Thymus (tissue), 11 donors: ENCODE results near the gene SLC25A38. TPM values are rescaled to one million over a fixed set of nuclear protein-coding genes. Genes with fewer than 3 reads are reported as not detected.
"Not testable (repeated sequence)": the region's sequence is repeated elsewhere in the genome, so short reads cannot be mapped to it uniquely, and the experiment has no call there.

Source experiments
- DNase-seq, 9 donors: peaks; one replicate each; pipeline ENCODE4 v3.0.0-alpha.2; 2013; ENCODE audit warnings: low spot score in 9 of 9, low read depth in 6 of 9, missing footprints in 1 of 9
- H3K27ac ChIP-seq, 2 donors: one replicate each; pipeline ENCODE4 v1.5.1; 2013; ENCODE audit warnings: control low read depth in 1 of 2, low read depth in 1 of 2, low read length in 1 of 2, mild to moderate bottlenecking in 1 of 2, moderate library complexity in 1 of 2
- H3K27me3 ChIP-seq, 2 donors: one replicate each; pipeline ENCODE4 v1.5.1; 2013; ENCODE audit warnings: low read length in 1 of 2; ENCODE audit not compliant: control insufficient read depth in 2 of 2, insufficient read depth in 1 of 2
- H3K36me3 ChIP-seq, 2 donors: one replicate each; pipeline ENCODE4 v1.5.1; 2013; ENCODE audit warnings: low read length in 1 of 2, mild to moderate bottlenecking in 1 of 2, moderate library complexity in 1 of 2; ENCODE audit not compliant: control insufficient read depth in 2 of 2, insufficient read depth in 2 of 2
- H3K4me1 ChIP-seq, 2 donors: one replicate each; pipeline ENCODE4 v1.5.1; 2013; ENCODE audit warnings: low read length in 2 of 2; ENCODE audit not compliant: control insufficient read depth in 2 of 2, insufficient read depth in 2 of 2
- H3K4me3 ChIP-seq, 2 donors: one replicate each; pipeline ENCODE4 v1.5.1; 2013; ENCODE audit warnings: low read length in 2 of 2, control low read depth in 1 of 2, mild to moderate bottlenecking in 1 of 2
- H3K9me3 ChIP-seq, 2 donors: one replicate each; pipeline ENCODE4 v1.5.1; 2013; ENCODE audit warnings: low read length in 1 of 2, mild to moderate bottlenecking in 1 of 2; ENCODE audit not compliant: control insufficient read depth in 2 of 2, insufficient read depth in 1 of 2
- WGBS: extraction: QIAGEN DNeasy Blood & Tissue Kit; methylation state at CpG from one replicate; pipeline ENCODE4 v1.1.7; 2013; 5-methylcytosine and 5-hydroxymethylcytosine counted together
- polyA plus RNA-seq: library from polyadenylated mRNA; stranded (reverse); fragments of 200-250 nt; gene quantifications from one replicate; pipeline ENCODE4 v1.2.3, GENCODE V29; 2013
- total RNA-seq: library from RNA; stranded (reverse); fragments of 120-200 nt; gene quantifications from one replicate; pipeline ENCODE4 v1.2.4, GENCODE V29; 2013
- donor health status: healthy.

SLC25A38 gene
- total and polyA plus RNA-seq, 2 donors: 26.3 to 39.6 TPM

GRCh38 chr3:39344746-39345344 is 38.3 kb upstream of the SLC25A38 start:
- no peaks in the 10 kb centered on the region for H3K9me3 ChIP-seq
- no peaks in the 10 kb centered on the region for H3K36me3 ChIP-seq
- no peak for DNase-seq
- peaks cover 13 to 31% of the 10 kb centered on the region in 2 donors for H3K4me1 ChIP-seq
- no peak overlapping the region for H3K27ac ChIP-seq
- H3K27me3 ChIP-seq: no peaks in the 10 kb centered on the region
- H3K4me3 ChIP-seq: no peak overlapping the region

- Histone ChIP-seq H3K27me3 (no peaks in the 10 kb centered on the region), H3K27ac (peak overlapping the region; percentile 38 to 54), H3K36me3 (no peaks in the 10 kb centered on the region), H3K4me3 (no peak overlapping the region), H3K9me3 (no peaks in the 10 kb centered on the region), H3K4me1 (peaks cover 26 to 52% of the 10 kb centered on the region in 2 donors)
- WGBS: 25% methylated on average over 2 of the region's 2 CpGs
- DNase-seq: peak in 1 of 9 donors; percentile 61
Measured at GRCh38 chr3:39346785-39347585, 36.2 kb upstream of the SLC25A38 start.

- Histone ChIP-seq H3K4me3 (no peak overlapping the region), H3K9me3 (no peaks in the 10 kb centered on the region), H3K4me1 (peaks cover 26 to 57% of the 10 kb centered on the region in 2 donors), H3K27me3 (no peaks in the 10 kb centered on the region), H3K36me3 (no peaks in the 10 kb centered on the region), H3K27ac (peak overlapping the region in 1 of 2 donors; percentile 54)
- DNase-seq: no peak
- 44% methylated on average over 3 of the region's 3 CpGs for WGBS
Measured at GRCh38 chr3:39347586-39347876, 35.6 kb upstream of the SLC25A38 start.

GRCh38 chr3:39349080-39349479 is 34.1 kb upstream of the SLC25A38 start:
- no peak overlapping the region for H3K4me3 ChIP-seq
- WGBS: 91% methylated on average over 3 of the region's 3 CpGs
- no peaks in the 10 kb centered on the region for H3K27me3 ChIP-seq
- H3K27ac ChIP-seq: peak overlapping the region in 1 of 2 donors; percentile 31
- H3K4me1 ChIP-seq: peaks cover 26 to 58% of the 10 kb centered on the region in 2 donors
- no peak for DNase-seq
- H3K36me3 ChIP-seq: no peaks in the 10 kb centered on the region
- H3K9me3 ChIP-seq: no peaks in the 10 kb centered on the region

GRCh38 chr3:39350714-39351113 is 32.5 kb upstream of the SLC25A38 start:
- 9% methylated on average over 5 of the region's 5 CpGs for WGBS
- H3K27me3 ChIP-seq: no peaks in the 10 kb centered on the region

GRCh38 chr3:39351134-39351533 is 32.0 kb upstream of the SLC25A38 start:
- whole genome bisulfite sequencing: 44% methylated on average over 2 of the region's 2 CpGs

More at GRCh38 chr3:39350714-39351113, 32.5 kb upstream of the SLC25A38 start:
- Histone ChIP-seq H3K4me1 (peaks cover 26 to 72% of the 10 kb centered on the region in 2 donors), H3K27ac (peak overlapping the region; percentile 8 to 81), H3K9me3 (no peaks in the 10 kb centered on the region), H3K4me3 (no peak overlapping the region), H3K36me3 (no peaks in the 10 kb centered on the region)
- peak in 1 of 9 donors; percentile 67 for DNase-seq

GRCh38 chr3:39353168-39353927 is 29.8 kb upstream of the SLC25A38 start:
- not testable (repeated sequence) for H3K27me3 ChIP-seq, H3K4me3 ChIP-seq, H3K36me3 ChIP-seq, DNase-seq, H3K9me3 ChIP-seq
- peaks cover 26 to 62% of the 10 kb centered on the region in 2 donors for H3K4me1 ChIP-seq
- H3K27ac ChIP-seq: peak overlapping the region in 1 of 2 donors; percentile 21
- WGBS: 52% methylated on average over 3 of the region's 3 CpGs

More at GRCh38 chr3:39351134-39351533, 32.0 kb upstream of the SLC25A38 start:
- Histone ChIP-seq H3K4me1 (peaks cover 27 to 73% of the 10 kb centered on the region in 2 donors), H3K27ac (peak overlapping the region; percentile 42 to 81)
- not testable (repeated sequence) for H3K9me3 ChIP-seq, H3K36me3 ChIP-seq, DNase-seq, H3K4me3 ChIP-seq, H3K27me3 ChIP-seq

- no peaks in the 10 kb centered on the region for H3K9me3 ChIP-seq
- no peak overlapping the region for H3K4me3 ChIP-seq
- DNase-seq: peak in 7 of 9 donors; percentile 36 to 85 (median 50)
- H3K4me1 ChIP-seq: peaks cover 31 to 58% of the 10 kb centered on the region in 2 donors
- peak overlapping the region; percentile 44 to 85 for H3K27ac ChIP-seq
- H3K36me3 ChIP-seq: no peaks in the 10 kb centered on the region
- H3K27me3 ChIP-seq: no peaks in the 10 kb centered on the region
- WGBS: 42% methylated on average over 3 of the region's 3 CpGs
Measured at GRCh38 chr3:39358333-39358732, 24.8 kb upstream of the SLC25A38 start.
